LHCN-M2 (cell line): ENCODE data around the gene IGFL4. TPM values are rescaled to one million over a fixed set of nuclear protein-coding genes. Genes with fewer than 3 reads are reported as not detected.

Source experiments
- DNase-seq: peaks from one replicate; pipeline ENCODE4 v3.0.0-alpha.2; 2012; ENCODE audit warnings: low read depth
- total RNA-seq: library from RNA; depleted of rRNA; stranded (reverse); fragments of >200 nt; gene quantifications from 2 replicates; pipeline ENCODE4 v1.2.3, GENCODE V29; 2014

IGFL4 gene
- total RNA-seq, 1 experiment from 2014 or later, result not detected

- DNase-seq, result no peak
Observed at GRCh38 chr19:46021531-46022041, 19.2 kb downstream of the IGFL4 start.

- no peak for DNase-seq
Observed at GRCh38 chr19:46020819-46021125, 20.0 kb downstream of the IGFL4 start.

DNA sequence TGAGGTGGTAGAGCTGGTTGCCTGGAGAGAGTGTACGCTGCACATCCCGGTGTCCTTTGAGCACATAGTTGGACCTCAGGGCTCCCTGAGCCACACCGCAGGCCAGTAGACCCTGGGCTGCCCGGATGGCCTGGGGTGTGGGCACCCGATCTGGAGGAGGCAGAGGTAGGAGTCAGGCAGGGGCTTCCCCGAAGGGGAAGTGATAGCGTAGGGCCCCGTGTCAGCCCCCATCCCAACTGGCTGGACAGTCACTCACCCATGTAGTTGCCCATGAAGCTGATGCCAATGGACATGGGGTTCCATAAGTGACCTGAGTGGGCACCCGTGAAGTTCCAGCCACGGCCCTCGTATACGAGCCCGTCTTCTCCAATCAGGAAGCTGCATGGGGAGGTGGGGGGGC is 21.5 kb downstream of the IGFL4 start:
- DNase-seq, result no peak

- no peak for DNase-seq
Observed at GRCh38 chr19:46018729-46019251, 22.0 kb downstream of the IGFL4 start.

GRCh38 chr19:46017874-46018675 is 22.7 kb downstream of the IGFL4 start:
- no peak for DNase-seq

DNA sequence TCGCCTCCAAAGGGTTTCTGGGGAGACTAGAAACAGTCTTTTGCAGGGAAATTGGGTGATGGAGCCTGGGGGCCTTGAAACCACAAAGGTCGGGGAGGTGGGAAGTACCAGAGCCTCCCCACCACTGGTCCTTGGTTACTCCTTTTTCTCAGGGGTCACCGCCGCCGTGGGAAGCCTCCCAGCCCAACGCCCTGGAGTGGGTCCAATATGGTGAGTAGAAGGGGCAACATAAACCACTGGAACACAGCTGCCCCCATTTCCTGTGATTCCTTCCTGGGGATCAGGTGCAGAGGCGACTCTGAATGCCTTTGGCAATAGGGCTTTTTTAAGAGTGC is 23.7 kb downstream of the IGFL4 start:
- DNase-seq, result no peak

- DNase-seq, result peak; percentile 65
Observed at GRCh38 chr19:46016426-46017094, 24.2 kb downstream of the IGFL4 start.

GRCh38 chr19:46015687-46016425 is 24.9 kb downstream of the IGFL4 start:
- DNase-seq, result no peak

- no peak for DNase-seq
Observed at GRCh38 chr19:46014941-46015686, 25.7 kb downstream of the IGFL4 start.

DNA sequence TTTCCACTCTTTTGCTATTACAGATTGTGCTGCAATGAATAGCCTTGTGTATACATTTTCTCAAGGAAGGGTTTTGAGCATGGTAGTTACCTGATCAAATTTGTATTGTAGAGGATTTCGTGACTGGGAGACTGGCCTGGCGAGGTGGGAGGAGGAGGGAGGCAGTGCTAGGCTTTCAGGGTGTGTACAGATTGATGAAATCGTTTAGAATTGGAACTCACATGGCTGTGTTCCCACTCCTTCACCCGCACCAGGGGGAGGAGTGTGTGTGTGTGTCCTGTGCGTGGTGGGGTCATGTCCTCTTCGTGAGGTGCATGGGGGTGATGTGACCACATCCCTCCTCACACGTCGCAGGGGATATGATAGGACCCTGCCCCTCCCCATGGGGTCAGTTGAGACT is 26.3 kb downstream of the IGFL4 start:
- no peak for DNase-seq

GRCh38 chr19:46009530-46010510 is 31.0 kb downstream of the IGFL4 start:
- peak; percentile 61 for DNase-seq

DNA sequence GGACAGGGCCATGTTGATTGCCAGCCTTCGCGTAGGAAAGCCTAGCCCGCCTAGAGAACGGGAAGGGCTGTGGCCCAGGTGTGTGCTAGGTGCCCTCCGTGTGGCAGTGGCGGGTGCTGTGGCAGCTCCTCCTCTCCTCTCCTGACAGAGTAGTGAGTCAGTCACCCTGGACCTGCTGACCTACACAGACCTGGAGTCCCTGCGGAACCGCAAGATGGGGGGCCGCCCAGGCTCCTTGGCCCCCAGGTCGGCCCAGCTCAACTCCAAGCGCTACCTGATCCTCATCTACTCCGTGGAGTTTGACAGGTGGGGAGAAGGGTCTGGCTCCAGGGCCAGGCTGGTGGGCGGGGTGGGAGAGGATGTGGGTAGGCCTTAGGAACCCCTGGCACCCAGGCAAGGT is 34.4 kb downstream of the IGFL4 start:
- no peak for DNase-seq

GRCh38 chr19:46002678-46003275 is 38.0 kb downstream of the IGFL4 start:
- DNase-seq, result no peak

DNA sequence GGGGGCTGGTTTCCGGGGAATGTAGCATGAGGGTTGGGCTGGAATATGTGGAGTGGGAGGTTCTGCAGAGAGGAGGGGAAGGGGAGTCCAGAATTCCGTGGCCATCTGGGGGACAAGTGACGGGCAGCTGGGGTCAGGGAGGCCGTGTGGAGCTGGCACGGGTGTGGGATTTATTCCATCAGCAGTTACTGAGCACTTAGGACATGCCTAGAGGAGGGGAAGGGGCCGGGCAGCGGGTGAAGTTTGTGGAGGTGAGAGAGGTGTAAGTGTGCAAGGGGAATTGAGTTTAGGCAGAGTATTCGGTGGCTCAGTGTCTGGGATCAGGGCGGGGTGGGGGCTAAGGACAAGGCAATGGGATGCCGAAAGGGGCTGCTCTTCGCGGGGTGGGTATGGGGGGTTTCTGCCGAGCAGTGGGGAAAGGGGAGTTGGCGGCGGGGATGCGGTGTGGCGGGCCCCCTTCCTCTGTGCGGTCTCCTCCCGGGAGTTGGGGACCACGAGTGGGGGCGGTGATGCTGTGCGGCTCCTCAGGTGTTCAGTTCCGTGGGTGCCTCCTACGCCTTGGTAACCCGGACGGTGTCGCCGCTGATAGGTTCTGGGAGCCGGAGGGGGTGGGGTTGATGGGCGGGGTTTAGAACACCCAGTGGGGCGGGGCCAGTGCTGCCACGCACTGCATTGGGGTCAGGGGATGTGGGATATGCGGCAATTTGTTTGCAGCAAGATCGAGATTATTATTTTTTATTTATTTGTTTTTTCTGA is 40.1 kb downstream of the IGFL4 start:
- DNase-seq, result no peak

DNA sequence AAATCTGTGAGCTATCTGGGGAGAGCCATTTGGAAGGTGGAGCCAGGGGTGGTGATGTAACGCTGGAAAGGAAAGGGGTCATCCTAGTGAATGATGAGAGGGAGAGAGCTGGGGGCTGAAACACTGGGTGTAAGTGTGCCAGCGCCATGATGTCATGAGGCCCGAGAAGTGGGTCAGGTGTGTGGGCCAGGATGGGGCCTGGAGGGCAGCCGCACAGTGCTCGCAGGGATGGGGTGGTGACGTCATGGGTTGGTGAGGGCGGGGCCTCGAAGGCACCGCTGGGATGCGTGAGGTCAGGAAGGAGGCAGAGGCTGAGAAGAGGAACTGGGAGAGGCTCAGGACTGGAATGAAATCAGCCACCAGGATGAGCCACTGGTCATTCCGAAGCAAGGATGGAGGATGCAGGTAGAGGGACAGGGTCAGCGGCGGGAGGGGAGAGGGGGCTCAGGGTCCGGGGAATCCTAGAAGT is 41.1 kb downstream of the IGFL4 start:
- DNase-seq, result no peak

GRCh38 chr19:45998834-45999233 is 42.0 kb downstream of the IGFL4 start:
- no peak for DNase-seq

DNA sequence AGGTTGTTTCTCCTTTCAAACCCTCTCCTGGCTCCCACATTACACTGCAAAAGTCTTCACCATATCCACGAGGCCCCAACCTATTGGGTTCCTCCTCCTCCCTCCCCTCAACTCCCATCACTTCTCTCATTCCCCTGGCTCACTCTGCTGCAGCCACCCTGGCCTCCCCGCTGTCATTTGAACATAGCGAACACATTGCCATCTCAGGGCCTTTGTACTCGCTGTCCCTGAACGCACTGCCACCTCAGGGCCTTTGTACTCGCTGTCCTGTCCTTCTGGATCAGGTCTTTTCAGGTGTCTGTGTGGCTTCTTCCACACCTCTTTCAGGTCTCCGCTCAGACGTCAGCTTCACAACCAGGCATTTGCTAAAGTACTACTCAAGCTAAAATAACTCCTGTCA is 43.9 kb downstream of the IGFL4 start:
- no peak for DNase-seq

DNA sequence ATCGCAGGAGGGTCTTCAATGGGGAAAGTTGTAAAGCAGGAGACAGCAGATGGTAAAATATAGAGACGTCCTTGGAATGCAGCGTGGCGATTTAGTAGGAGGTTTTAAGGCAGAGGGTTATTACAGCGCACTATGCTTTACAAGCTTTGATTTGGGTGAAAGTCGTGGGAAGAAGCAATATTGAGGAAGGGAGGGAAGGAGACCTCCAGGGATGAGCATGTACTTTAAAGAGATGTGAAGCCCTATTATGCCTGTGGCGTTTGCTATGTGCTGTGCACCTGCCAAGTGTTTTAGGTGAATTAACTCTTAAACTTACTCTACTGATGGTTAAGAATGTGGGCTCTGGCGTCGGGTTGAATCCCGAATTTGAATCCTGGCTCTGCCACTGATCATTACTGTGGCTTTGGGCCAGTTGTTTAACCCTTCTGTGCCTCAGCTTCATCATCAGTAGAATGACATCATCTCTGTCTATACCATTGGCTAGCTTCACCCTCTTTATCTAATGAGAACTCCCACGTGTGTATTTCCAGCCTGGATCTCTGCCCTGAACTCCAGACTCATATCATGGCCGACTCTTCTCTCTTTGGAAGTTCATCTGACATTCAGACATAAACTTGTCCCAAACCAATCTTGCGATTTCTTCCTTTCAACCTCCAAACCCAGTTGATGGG is 45.0 kb downstream of the IGFL4 start:
- no peak for DNase-seq
